HG03558 (cell line): ENCODE measurements around the gene NCKAP5.

Experiments used
- ATAC-seq: cut with Tn5 transposase; IDR thresholded peaks from one replicate; pipeline ENCODE4 v1.9.1; 2021; ENCODE audit warnings: moderate number of reproducible peaks; ENCODE audit not compliant: unreplicated experiment; ENCODE audit errors: extremely low read depth

Gene NCKAP5

DNA sequence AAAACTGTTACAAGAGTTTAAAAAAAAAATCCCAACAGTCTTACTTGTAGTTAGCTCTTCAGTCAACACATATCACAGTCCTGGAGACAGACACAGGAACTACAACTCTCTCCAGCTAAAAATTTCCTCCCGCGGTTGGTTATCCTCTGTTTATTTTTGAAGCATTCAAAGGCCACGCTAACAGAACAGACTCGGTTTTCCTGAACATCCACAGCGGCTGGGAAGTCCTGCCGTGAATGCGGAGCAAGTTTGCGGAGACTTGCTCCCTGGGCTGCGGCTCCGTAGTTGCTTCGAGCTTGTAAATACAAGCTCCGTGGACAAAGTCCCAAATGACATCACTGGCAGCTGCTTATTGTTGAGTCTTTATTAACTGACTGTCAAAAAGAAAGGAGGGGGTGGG is at the start of gene NCKAP5:
NCKAP5 (minus strand) TSS at position 292 of the 400 bp plus-strand sequence. CDS start 50,937 bp downstream, outside the sequence.
- no peak for ATAC-seq

DNA sequence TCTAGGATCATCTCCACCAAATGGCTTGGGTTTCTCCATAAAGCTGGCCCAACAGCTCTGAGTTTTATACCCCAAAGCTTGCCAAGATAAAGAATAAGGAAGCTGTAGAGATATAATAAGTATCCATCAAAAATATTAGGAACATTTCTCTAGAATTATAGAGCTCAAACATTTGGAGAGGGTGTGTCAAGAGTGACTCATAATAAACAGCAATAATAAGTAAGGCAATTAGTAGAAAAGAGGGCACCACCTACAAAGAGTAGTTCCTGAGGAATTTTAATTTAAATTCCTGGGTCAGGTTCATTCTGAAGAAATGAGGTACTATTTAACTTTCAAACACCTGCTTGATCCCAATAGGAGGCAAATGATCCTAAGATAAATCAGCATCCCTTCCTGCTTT is 41.4 kb upstream of the NCKAP5 start:
- ATAC-seq, result no peak

DNA sequence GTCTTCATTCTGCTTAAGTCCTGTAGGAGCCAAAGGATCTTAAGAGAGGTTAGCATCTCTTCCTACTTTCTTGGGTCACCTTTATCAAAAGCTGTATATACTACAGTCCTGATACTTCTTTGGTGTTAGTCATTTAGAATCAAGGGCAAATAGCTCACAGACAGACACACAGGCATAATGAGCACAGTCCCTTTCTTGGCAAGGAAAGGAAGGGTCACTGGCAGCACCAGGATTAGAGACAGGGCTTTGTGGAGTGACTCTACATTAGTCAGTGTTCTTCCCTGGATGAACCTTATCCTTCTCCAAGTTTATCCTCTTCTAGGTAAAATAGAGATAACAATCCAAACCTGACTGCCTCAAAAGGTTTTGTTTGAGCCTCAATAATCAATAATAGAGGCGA is 40.0 kb upstream of the NCKAP5 start:
- no peak for ATAC-seq

DNA sequence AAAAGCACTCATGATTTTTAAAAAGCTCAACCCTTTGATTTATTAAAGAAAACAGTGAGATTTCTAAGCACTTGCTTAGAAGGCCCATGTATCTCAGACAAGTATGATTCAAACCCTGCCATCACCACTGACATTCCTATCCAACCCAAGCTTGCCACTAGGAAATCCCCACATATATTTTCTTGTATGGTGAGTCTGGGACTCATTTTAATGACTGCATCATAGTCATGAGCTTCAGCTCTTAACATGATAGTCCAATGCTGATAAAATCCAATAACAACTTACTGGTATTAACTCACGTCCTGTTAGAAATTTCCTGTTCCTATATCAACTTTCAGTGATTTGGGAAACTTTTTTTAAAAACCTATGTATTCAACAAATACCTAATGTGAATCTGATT is 39.4 kb upstream of the NCKAP5 start:
- no peak for ATAC-seq

DNA sequence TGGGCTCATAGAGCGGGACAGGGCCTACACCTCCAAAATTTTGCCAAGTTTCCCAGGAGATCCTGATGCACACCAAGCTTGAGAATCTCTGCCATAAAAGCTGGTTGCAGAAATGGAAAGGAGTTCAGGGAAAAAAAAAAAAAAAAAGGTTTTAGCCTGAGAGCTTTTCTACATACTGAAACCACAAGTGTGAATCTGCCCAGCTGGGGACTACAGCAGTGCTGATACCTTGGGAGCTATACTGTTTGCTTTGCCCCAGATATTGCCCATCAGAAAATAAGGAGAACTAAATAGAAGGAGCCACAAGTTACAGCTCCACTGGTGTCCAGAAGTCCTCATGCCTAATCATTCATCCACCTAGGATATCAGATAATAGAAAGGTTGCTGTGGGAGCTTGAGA is 38.4 kb upstream of the NCKAP5 start:
- ATAC-seq, result no peak

DNA sequence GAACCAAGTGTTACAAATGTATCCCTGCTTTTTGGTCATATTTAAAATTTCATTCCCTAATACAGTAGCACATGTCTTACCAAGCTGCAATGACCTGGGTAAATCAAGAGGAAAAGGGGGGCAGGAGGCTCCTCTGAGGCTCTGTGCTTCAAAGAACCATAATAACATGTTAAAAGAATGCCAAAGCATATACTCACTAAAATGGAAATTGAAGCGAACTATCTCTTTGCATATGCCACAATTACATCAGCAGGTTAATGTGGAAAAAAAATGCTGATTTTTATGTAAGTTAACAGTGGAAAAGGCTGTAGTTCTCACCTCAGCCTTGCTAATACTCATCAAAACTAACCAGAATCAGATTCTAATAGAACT is 37.5 kb upstream of the NCKAP5 start:
- no peak for ATAC-seq

DNA sequence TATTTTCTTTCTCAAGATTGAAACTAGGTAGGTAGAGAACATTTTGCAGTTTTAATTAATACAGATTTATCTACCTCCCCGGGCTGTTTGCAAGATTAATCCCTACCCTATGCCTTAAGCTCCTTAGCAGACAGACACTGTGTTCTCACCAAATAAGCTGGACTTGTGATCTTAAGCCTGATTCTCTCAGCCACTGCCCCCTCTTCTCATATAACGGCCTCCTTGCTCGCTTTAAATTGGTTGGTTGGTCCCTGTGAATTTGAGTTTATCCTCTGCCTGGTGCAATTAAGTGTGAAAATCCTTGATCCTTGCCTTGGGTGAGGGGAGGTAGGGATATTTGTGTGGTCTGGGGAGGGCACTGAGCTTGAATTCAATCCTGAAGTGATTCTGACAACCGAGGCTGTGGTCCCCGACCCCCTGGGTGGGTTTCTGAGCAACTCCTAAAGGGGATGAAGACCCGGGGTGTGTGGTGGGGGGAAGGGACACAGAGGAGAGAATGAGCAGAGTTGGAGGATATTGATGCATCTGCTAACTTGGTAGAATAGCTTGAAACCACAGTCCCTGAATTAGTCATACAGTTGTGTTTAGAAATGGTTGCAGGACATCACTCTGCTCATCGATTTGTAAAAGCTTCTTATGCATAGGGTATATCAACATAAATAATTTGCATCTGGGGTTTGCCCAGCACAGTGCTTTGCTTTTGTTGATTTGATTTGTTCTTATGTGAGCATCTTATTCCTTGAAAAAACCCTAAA is 36.9 kb upstream of the NCKAP5 start:
- ATAC-seq, result no peak

DNA sequence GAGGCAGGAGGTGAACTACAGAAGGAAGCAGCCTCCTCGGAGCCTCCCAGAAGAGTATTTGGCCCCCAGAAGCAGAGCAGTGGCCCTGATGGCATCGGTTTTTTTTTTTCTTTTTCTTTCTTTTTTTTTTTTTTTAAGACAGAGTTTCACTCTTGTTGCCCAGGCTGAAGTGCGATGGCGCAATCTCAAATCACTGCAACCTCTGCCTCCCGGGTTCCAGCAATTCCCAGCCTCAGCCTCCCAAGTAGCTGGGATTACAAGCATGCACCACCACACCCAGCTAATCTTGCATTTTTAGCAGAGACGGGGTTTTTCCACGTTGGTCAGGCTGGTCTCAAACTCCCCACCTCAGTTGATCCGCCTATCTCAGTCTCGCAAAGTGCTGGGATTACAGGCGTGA is 34.8 kb upstream of the NCKAP5 start:
- ATAC-seq, result no peak

DNA sequence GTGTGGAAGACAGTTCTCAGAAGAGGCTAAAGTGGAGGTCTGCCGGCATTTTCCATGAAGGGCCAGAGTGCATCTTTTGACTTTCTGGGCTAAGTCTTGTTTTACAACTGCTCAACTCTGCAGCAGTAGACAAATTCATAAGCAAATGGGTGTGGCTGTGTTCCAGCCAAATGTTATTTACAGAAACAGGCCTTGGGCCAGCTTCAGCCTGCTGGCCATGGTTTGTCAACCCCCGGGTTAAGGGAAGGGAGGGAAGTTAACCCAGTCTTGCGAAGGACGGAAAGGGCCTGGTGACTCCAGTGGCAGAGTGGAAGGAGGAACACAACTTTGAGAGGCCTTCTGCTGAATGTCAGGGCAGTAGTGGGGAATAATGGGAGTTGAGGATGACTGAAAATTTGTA is 34.3 kb upstream of the NCKAP5 start:
- no peak for ATAC-seq

DNA sequence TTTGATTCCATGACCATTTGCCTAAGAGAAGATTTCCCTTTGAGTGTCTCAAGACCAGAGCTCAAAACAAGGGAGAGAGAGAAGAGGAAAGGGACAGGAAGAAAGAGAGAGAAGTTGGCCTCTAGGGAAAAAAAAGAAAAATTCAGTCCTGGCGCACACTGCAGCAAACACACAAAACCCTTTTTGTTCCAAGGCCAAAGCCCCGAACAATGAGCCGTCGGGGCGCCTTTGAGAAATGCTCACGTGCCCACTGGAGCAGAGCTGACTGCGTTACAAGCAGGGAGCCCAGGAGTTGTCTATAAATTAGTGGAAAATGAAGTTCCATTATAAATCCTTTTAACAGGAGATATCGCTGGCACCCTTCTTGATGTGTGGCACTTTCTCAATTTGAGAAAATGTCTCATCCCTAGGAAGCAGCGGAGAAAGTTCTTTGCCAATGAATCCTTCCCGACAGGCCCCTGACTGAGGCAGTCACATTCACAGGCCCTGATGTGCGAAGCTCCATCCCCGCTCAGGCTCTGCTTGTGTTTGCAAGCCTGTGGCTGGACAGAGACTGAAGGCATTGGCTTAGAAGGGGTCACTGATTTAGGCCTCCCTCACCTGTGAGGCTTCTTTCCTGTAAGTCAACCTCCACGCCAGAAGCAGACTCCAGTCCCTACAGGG is 32.1 kb upstream of the NCKAP5 start:
- ATAC-seq, result no peak

DNA sequence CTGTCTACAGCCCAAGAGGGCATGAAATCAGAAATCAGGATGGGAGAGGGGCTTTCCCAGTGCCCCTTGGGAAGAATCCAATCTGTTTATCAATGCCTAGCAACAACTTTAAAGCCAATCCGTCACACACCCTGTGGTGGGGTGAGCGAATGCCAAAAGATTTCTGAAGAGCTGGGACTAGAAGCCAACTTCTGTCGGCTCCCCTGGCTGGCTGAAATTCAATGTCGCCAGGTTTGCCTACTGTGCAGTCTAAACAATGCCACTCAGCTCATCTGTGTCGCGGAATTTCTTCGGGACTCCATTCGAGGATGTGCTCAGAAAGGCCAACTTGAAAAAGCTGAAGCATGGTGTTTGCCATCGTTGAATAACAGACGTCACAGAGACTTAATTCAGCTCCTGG is 31.5 kb upstream of the NCKAP5 start:
- ATAC-seq, result no peak

DNA sequence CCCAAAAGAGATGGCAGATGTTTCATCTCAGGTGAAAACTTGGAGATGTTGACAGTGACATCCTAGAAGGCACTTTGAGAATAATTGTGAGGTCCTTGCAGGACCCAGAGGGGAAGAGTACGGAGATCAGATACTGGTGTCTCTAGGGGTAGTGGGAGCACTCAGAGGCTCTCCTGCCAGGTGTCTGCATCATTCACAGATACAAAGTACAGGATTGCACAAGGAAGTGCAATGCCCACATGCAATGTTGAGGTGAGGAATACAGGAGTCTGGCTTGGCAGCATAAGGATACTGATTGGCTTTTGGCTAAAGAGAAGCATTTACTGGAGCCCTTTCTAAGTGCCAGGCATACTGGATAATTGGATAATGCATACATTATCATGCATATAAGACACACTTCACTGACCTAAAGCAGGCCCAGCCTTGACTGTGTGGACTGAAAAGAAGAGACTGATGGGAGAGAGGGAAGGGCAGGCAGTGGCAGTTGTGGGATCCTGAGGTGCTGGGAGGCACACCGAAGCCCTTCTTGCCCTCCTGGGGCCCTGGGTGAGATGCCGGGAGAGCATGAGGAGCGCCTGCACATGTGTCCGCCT is 31.0 kb upstream of the NCKAP5 start:
- no peak for ATAC-seq

DNA sequence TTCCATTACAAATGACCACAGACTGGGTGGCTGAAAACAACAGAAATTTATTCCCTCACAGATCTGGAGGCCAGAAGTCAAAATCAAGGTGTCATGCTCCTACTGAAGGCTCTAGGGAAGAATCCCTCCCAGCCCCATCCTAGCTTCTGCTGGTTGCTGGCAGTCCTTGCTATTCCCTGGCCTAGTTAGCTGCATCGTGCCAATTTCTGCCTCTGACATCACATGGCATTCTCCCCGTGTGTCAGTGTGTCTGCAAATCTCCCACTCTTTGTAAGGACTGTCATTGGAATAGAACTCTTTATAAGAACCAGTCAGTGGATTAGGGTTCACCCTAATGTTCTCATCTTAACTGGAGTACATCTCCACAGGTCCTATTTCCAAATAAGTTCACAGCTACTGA is 30.5 kb upstream of the NCKAP5 start:
- ATAC-seq, result no peak

DNA sequence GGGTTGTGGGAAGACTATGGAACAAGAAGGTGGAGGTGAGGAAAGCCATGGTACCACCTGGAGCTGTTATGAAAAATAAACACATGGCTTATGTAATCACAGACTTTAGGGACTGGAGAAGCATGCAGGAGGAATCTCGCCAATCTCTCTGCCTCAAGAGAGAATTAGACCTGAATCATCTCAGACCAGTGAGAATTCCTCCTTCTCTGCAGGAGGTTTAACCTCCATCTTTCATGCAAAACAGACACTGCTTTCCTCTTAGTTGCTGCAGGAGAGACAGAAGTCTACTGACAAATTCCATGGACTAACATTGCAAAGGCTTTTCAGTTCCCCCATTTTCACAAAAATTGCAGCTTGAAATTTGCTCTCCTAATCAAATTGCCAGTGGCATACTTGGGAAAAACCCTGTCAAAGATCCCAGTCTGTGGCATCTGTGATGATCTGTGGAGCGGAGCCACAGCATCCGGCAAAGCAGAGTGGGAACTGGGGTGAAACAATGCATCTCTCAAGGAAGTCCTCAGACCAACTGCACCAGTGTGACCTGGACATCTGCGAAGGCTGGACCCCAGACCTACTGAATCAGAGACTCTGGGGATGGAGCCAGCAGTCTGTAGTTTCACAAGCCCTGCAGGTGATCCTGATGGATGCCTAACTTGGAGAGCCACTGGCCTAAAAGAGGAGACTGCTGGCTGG is 28.6 kb upstream of the NCKAP5 start:
- no peak for ATAC-seq

DNA sequence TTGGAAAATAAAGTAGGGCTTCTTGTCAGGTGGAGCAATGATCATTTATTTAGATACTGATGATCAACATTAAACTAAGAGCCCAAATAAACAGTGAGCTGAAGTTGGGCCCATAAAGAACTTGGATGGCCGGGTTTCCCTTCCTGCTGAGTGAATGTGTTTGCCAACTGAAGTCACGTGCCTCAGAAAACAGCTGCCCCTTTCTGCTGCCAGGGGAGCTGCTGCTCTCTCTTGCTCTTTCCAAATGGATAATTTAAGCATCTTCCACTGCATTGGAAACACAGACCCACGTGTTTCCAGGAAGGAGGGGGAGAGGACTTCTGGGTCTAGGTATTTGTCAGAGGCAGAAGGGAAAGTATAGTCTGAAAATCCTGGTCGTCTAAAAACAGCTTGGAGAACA is 22.9 kb upstream of the NCKAP5 start:
- ATAC-seq, result no peak

DNA sequence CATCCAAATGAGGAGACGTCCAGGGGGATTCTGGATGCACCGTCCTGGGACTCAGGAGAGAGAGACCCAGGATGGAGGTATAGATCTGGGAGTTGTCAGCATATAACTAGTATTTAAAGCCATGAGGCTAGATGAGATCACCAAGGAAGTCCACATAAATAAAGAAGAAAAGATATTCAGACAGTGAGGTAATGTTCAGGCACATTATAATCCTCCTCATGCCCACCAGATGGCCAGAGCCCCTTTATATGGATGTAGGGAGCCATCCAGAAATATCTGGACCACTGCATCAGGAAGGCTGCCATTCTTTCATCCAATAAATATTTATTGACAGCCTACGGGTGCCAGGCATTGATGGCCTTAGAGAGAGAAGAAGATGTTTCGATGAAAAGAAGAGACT is 21.2 kb upstream of the NCKAP5 start:
- no peak for ATAC-seq

DNA sequence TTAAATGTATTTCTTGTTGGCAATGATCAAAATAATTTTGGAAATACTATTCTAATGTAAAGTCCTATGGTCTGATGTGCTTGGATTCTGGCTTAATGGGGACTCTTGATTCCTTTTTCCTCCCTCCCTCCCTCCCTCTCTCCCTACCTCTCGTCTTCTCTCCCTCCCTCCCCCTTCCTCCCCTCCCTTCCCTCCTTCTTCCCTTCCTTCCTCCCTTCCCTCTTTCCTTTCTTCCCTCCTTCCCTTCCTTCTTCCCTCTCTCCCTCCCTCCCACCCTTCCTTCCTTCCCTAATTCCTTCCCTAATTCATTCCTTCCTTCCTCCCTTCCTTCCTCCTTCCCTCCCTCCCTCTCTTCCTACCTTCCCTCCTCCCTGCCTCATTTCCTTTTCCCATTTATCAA is 19.9 kb upstream of the NCKAP5 start:
- ATAC-seq, result no peak

DNA sequence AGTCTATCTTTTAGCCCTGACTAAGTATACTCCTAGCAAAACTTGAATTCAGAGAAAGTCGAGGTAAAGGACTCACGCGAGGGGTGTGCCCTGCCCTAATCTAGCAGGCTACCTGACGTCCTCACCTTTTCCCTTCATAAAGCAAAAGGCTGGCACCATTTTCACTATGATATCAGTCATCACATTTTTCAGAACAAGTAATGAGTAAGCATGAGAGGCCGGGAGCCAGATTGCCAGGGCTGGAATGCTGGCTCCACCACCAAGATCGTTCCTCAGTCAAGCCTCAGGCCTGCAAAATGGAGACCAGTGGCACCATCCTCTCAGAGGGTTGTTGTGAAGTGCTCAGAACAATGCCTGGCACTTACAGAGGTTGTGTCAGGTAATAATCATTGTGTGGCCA is 18.7 kb upstream of the NCKAP5 start:
- no peak for ATAC-seq

DNA sequence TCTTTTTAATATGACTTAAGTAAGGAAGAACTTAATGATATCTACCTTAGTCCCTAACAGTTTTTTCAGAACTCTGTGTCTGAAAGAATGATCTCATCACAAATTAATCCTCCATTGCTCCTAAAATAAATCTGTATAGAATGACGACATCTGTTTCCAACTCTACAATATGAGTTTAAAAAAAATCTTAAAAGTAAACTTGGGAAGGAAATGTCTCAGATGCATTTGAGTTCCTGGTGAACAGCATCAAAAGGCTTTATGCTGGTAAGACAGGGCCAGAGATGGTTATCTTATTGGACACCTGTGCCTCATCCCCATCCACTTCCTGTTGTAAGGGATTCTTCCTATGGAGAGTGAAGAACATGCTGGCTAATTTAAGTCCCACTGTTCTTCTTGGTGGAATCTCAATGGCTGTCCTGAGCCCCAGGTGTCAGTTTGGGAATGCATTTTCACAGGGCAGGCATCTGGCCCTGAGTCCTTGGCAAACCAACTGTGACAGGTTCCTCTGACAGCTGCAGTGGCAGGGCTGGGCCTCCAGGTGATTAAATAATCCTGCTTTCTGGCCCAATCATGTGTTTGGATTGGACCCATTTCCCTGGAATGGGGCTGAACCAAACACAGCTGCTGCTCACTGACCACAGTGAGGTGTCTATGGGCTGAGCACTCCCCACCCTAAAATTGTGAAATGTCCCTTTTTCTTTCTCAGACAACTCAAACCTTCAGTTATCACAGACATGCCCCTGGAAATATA is 12.9 kb upstream of the NCKAP5 start:
- no peak for ATAC-seq

DNA sequence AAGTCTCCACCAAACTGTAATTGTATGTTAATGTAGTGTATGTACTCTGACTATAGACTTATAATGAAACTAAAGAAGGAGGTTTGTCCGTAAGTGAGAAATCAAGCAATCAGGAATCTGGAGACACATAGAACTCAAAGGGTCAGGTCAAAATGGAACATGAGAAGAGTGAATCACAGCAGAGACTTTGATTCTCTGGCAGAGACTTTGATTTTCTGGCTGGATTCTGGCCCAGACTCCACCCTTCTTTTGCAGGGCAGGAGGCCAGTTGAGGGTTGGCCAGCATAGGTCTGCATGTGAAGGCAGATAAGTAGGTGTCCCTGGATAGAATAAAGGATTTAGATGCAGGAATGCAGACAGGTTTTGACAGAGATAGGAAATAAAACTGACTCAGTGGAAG is 11.0 kb upstream of the NCKAP5 start:
- ATAC-seq, result no peak

DNA sequence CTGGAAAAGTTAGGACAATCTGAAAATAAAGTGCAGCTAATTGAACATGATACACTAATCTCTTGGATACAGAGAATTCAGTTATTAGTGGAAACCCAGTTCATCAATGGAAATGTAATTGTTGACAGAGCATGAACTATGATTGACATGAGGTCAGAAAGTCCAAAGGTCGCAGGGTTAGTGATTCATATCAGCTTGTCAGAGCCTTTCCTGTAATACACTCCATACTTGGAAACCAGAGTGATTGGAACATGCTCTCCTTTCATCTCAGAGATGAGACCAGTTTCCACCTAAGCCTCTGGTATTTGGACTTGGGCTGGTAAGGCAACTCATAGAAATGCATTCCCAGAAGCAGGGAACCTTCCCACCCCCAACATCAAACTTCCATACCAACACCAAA is 8.5 kb upstream of the NCKAP5 start:
- no peak for ATAC-seq
